Bronchial epithelial cell (primary cell): Measurements from ENCODE around the gene PRRT1B. TPM values are rescaled to one million over a fixed set of nuclear protein-coding genes. Genes with fewer than 3 reads are reported as not detected.

Source experiments
- DNase-seq: peaks from one replicate; pipeline ENCODE4 v3.0.0-alpha.2; 2010; ENCODE audit warnings: low read depth
- FAIRE-seq: peaks from 2 replicates; lab custom pipeline; 2011; peaks lifted over from hg19 to GRCh38; lab: Jason Lieb, UNC
- H3K27me3 ChIP-seq: 2 replicates; pipeline ENCODE4 v1.5.1; 2011; ENCODE audit warnings: low read length; ENCODE audit not compliant: control insufficient read depth, insufficient read depth
- H3K36me3 ChIP-seq: 2 replicates; pipeline ENCODE4 v1.5.1; 2011; ENCODE audit warnings: low read length; ENCODE audit not compliant: control insufficient read depth, insufficient read depth
- H3K4me3 ChIP-seq: 2 replicates; pipeline ENCODE4 v1.5.1; 2011; ENCODE audit warnings: mild to moderate bottlenecking, low read depth, low read length, control low read depth
- total RNA-seq: library from RNA; depleted of rRNA; stranded (reverse); fragments of >200 nt; gene quantifications from 2 replicates; pipeline ENCODE4 v1.2.1, GENCODE V29; 2014
- TF ChIP-seq, protein P1 (sequence below): IDR thresholded peaks from 2 replicates; pipeline ENCODE4 v1.5.1; 2011; ENCODE audit warnings: mild to moderate bottlenecking, moderate library complexity, low read length, control low read depth, inconsistent platforms; ENCODE audit not compliant: insufficient read depth, severe bottlenecking

The PRRT1B gene
- total RNA-seq, 1 donor from 2014 or later = not detected

DNA sequence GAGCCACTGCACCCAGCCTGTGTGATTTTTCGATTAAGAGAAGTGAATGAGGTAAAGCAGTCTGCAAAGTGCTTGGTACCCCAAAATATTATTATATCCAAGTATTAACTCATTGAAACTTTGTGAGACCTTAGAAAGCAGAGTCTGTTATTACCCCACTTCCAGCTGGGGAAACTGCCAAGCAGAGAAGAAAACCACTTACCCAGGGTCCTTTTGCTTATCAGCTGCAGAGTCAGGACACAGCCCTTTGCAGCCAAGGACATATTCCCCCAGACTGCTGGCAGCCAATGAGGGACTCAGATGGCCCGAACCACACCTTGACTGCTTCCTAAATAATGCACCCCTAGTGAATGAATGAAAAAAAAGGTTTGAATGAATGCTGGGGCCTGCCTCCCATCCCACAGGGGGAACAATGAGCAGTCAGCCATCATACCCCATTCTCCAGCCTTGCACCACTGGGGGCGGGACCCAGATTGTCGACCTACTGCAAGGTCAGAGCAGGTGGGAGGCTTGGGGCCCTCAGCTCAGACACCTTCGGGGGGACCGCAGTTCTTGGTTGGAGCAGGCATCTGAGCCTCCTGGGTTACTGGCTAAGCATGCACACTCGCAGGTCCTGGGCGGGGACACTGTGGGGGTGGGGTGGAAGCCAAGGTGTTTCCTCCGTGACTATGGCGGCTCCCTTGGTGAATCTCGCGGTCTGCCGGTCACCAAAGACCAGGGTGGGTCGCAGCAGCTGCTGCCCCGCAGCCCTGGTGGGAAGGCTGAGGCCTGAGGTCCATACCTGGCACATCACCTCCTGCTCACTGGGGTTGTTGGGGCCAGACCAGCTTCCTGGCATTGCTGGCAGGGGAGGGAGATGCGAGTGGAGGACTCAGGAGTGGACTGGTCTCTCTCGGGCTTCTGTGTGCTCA, 29.7 kb downstream of the PRRT1B start:
- TF ChIP-seq, protein P1, sequence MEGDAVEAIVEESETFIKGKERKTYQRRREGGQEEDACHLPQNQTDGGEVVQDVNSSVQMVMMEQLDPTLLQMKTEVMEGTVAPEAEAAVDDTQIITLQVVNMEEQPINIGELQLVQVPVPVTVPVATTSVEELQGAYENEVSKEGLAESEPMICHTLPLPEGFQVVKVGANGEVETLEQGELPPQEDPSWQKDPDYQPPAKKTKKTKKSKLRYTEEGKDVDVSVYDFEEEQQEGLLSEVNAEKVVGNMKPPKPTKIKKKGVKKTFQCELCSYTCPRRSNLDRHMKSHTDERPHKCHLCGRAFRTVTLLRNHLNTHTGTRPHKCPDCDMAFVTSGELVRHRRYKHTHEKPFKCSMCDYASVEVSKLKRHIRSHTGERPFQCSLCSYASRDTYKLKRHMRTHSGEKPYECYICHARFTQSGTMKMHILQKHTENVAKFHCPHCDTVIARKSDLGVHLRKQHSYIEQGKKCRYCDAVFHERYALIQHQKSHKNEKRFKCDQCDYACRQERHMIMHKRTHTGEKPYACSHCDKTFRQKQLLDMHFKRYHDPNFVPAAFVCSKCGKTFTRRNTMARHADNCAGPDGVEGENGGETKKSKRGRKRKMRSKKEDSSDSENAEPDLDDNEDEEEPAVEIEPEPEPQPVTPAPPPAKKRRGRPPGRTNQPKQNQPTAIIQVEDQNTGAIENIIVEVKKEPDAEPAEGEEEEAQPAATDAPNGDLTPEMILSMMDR = no peak
- DNase-seq (no peak), FAIRE-seq (no peak)
- no peaks in the 10 kb centered on the region for H3K27me3 ChIP-seq
- H3K36me3 ChIP-seq = peaks cover 14% of the 10 kb centered on the region
- no peak overlapping the region for H3K4me3 ChIP-seq

DNA sequence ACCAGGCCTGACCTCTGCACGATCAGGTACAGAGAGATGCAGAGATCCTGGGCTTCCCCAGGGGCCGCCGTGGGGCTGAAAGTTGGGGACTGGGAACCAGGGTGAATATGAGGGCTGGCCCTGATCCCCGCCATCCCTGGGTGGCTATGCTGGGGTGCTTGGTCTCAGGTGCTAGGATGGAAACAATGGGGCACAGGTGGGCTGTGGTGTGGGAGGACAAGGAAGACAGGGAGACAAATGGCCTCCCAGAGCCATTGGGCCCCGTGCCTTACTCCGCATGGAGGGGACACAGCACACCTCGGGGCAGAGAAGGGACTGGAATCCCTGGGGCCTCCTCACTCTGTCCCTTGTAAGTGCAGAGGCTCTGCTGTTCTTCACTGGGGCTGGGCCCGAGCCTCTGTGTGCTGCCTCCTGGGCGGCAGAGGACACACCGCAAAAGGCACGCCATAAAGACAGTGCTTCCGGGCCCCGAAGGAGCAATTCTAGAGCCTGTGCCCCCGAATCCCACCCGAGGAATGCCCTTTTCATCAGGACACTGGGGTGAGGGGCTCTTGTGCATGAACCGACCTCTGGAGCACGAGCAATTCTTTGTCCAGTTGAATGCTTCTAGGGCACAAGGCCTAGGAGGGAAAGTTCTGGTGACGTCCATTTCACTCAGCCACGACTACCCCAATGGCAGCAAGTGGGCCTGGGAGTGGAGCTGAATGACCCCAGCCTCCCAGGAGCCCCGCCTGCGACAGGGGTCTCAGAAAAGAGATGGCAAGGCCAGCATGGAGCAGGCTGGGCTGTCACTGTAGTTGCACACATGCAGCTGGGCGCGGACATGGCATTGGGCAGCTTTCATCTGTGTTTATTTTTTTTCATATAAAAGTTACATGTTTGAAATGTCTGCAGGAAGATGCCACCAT, 30.9 kb downstream of the PRRT1B start:
- H3K4me3 ChIP-seq = no peak overlapping the region
- TF ChIP-seq, protein P1 = no peak
- FAIRE-seq = no peak
- DNase-seq = no peak
- peaks cover 17% of the 10 kb centered on the region for H3K36me3 ChIP-seq
- no peaks in the 10 kb centered on the region for H3K27me3 ChIP-seq

DNA sequence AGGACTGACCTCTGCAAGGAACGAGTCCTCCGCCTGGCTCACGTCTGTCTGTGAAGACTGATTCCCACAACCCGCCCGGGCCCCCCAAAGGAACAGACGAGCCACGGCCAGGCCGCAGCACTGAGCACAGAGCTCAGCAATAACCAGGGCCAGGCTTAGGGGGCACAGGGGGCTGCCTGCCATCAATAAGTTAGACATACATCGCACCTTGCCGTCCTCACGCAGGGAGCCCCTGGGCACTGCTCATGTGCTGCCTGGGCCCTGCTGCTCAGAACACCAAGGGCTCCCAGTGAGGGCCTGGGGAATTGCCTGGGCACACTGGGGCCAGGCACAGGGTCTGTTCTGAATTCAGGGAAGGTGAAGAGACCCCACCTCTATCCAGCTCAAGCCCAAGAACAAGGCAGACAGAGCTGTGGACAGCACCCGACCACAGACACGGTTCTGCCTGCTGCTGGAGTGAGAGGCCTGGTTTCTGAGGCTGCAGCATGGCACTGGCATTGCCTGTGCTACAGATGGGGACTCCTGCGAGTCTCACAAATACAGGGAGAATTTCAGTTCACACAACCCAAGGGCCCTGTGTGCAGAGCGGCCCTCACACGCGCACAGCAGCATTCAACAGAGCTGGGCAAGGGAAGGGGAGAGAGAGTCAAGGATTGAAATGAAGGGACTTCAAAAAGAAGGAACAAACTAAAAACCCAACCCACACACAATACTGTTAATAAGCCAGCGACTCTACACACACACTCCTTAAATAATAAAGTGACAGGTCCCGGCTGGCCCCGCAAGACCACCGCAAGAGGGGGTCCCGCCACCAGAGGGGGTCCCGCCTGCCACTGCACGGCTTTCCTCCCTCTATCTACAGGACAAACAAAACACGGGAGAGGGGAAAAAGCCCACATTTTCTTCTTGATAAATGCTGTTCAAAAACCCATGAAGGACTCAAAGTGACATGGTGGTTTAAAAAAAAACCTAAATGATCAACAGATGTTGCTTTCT, 32.0 kb downstream of the PRRT1B start:
- no peak overlapping the region for H3K4me3 ChIP-seq
- H3K27me3 ChIP-seq = no peaks in the 10 kb centered on the region
- no peak for FAIRE-seq
- peaks cover 18% of the 10 kb centered on the region for H3K36me3 ChIP-seq
- no peak for DNase-seq
- TF ChIP-seq, protein P1 = no peak

DNA sequence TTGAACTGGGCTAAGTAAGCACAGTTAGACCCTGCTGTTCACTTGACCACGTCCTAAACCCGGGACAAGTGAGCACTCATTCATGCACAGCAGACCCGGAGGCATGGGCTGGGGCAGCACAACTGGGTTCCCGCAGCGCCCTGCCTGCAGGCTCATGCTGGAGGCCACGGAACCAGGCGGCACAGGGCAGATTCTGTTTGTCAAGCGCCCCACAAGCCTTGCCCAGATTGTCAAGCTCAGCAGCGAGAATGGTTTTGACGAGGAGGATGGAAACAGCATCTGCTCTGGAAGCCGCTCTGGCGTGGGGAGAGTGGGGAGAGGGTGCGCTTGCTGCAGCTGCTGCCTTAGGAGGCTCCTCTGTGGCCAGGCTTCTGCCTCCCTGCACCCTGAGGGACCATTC, 32.7 kb downstream of the PRRT1B start:
- peaks cover 19% of the 10 kb centered on the region for H3K36me3 ChIP-seq
- DNase-seq (no peak), FAIRE-seq (no peak)
- H3K27me3 ChIP-seq = no peaks in the 10 kb centered on the region
- no peak overlapping the region for H3K4me3 ChIP-seq
- TF ChIP-seq, protein P1 = no peak
